GM21526 (cell line): ENCODE measurements around the gene LAGE3.
"Not testable (repeated sequence)": the region's sequence is repeated elsewhere in the genome, so short reads cannot be mapped to it uniquely, and the experiment has no call there.

ENCODE experiments used
- ATAC-seq: cut with Tn5 transposase; IDR thresholded peaks from one replicate; pipeline ENCODE4 v1.9.1; 2021; ENCODE audit warnings: moderate library complexity; ENCODE audit not compliant: unreplicated experiment, low FRiP score

Gene LAGE3

DNA sequence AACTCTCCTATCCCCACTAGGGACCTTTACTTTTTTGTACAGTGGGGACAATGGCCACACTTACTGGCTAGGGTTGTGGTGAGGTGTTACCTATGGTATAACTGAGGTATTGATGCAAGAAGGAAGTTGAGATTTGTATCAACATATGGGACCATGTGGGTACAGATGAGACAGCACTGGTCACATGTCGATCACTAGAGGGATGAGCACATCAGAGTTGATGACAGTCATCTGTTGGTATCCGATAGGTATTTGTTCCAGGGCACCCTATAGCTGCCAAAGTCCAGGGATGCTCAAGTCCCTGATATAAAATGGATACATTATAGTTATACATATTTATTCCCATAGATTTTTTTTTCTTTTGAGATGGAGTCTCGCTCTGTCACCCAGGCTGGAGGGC, 23.9 kb upstream of the LAGE3 start:
- ATAC-seq = no peak

DNA sequence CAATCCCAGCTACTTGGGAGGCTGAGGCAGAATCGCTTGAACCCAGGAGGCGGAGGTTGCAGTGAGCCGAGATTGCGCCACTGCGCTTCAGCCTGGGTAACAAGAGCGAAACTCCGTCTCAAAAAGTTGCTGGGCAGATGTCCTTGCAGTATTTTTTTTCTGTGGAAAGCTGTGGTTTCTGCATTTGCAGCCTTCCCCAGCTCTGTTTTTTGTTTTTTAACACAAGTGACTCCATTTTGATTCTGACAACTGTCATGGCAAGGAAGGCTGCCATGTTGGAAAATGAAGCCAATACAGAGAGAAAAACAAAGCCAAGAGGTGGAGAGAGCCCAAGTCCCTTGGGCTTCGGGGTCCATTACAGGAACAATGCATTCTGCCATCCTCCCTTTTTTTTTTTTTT, 23.0 kb upstream of the LAGE3 start:
- ATAC-seq = no peak

DNA sequence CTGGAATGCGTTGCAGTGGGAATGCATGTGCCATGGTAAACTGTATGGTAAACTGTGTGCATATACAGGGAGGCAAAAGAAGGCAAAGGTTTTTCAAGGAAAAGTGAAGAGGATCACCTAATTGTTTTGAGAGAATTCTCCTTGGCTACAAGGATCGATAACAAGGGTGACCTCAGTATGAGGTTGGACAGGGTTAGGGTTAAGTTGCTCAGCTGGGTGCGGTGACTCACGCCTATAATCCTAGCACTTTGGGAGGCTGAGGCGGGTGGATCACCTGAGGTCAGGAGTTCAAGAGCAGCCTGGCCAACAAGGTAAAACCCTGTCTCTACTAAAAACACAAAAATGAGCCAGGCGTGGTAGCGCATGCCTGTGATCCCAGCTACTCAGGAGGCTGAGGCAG, 22.3 kb upstream of the LAGE3 start:
- ATAC-seq = not testable (repeated sequence)

DNA sequence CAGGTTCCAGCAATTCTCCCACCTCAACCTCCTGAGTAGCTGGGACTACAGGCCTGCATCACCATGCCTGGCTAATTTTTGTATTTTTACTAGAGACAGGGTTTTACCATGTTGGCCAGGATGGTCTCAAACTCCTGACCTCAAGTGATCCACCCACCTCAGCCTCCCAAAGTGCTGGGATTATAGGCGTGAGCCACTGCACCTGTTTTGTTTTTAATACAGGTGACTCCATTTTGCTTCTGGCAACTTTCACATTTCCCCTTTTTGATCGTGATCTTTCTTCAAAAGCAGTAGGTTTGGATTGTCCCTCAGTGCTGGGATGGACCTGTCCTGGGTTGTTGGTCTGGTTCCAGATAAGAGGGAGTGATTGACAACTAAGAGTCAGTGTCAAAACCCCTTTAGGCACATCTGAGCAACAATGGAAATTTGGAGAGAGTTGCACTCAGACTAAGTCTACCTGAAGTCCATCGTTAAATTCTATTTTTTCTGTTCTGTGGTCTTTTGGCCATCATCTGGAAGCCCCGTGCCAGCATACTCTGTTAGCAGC, 17.6 kb upstream of the LAGE3 start:
- not testable (repeated sequence) for ATAC-seq

DNA sequence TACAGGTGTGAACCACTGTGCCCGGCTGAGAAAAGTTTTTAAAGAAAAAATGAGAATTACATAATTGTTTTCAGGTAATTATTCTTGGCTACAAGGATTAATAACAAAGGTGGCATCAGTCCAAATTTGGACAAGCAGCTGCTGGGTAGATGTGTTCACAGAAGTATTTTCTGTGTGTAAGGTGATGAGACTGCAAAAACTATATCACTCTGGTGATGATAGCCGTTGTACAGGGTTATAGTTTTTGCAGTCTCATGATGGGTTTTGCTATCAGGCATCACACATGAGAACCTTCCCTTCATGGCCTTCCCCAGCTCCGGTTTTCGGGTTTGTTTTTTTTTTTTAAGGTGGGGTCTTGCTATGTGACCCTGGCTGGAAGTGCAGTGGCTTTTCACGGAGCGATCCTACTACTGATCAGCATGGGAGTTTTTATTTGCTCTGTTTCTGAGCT, 16.4 kb upstream of the LAGE3 start:
- no peak for ATAC-seq

DNA sequence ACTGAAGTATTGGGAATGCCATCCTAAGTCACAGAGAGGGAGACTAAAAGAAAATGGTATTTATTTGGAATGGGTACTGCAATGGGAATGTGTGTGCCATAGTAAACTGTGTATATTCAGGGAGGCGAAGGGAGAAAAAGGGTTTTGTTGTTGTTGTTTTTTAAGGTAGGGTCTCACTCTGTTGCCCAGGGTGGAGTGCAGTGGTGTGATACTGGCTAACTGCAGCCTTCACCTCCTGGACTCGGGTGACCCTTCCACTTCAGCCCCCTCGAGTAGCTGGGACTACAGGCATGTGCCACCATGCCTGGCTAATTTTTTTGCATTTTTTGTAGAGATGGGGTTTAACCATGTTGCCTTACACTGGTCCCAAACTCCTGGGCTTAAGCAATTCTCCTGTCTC, 15.6 kb upstream of the LAGE3 start:
- no peak for ATAC-seq

DNA sequence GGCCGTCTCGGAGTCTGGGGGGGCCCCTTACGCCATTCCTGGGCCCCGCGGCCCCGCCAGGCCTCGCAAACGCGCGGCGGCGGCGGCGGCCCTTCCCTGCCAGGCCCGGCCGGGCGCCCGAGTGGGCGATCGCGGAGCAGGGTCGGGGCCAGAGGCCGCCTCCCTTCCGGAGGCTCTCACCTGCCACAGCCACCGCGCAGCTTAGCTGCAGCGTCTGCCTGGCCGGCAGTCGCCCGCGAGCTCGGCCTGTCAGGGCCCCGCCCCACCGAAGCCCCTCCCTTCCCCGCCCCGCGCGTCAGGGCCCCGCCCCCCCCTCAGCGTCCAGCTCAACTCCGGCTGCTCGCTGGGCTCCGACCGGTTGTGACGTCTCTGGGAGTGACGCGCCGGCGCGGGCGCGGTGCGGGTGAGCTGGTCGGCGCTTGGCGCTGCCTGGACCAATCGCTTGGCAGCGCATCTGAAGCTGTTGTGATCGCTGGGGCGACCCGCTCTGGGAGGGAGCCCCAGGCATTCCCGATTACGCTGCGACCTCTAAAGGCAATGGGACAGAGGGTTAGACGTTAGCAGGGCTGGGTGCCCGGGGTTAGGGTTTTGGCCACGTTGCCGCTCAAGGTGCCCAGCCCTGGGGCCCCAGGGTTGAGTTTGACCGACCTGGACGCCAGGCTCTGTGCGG, 11.5 kb upstream of the LAGE3 start, which contains the start of gene SLC10A3:
SLC10A3 (minus strand) TSS at position 216 of the 670 bp plus-strand sequence. CDS start 1,689 bp downstream, outside the sequence.
- ATAC-seq = peak; percentile 64

DNA sequence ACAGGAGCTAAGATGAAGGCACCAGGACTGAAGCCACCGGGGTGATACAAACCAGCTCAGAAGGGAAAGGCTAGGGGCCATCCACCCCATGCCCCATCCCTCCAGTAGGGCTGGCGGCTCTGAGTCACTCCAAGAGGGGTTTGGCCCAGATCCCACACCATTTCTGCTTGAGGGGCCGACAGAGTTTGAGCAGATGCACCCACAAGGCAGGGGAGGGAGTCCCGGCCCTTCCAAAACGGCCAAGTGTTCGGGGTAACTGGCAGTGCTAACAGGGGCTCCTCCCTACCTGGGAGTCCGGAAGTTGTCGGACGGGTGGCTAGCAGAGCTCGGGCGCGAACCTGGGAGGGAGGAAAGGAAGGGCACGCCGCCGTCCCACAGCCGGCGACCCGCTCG, 10.9 kb upstream of the LAGE3 start:
- ATAC-seq = no peak

DNA sequence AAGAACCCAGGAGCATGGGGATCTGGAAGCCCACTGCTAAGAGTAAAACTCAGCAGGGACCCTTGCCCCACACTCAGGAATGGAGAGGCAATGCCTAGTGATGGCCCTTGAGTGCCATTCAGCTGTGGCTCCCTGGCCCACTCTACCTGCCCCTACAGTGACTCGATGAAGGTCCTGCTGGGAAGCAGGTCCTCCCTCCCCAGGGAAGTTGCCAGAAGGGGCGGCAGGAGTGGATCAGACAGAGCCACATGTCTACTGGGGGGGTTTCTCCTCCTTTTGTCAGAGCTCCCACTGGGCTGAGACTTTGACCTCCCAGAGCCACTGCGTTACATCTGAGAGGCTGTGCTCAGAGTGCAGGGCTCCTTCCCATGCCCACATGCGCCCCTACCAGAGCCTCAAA, 10.1 kb upstream of the LAGE3 start:
- no peak for ATAC-seq

DNA sequence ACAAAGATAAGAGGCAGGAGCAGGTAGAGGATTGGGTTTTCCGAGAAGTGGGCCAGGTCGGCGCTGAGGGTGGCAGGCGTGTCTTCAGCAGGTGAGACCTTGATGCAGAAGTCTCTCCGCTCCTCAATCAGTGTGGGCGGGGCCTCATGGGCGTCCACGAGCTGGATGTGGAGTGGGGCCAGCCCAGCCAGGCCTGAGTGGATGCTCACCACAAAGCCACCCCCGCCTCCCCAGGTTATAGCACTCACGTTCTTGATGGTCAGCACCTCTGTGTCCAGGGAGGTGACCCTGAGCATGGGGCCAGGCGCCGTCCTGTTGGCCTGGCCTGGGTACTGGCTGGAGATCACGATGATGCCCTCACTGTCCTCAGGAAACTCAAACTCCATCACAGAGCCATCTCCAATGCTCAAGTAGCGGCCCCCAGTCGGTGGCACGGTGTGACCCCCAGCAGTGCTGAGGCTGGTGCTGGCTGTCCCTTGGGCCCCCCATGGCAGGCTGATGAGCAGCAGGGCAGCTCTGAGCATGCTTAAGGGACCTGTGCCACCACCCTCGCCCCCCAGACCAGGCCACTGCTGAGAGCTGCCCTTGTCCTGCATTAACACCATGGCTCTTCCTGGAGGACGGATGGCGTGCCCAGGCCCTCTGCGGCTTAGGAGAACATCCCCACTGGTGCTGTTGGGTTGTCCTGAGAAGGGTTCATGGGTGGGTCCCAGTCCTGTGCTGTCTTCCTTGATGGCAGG, 9.4 kb upstream of the LAGE3 start:
- no peak for ATAC-seq

DNA sequence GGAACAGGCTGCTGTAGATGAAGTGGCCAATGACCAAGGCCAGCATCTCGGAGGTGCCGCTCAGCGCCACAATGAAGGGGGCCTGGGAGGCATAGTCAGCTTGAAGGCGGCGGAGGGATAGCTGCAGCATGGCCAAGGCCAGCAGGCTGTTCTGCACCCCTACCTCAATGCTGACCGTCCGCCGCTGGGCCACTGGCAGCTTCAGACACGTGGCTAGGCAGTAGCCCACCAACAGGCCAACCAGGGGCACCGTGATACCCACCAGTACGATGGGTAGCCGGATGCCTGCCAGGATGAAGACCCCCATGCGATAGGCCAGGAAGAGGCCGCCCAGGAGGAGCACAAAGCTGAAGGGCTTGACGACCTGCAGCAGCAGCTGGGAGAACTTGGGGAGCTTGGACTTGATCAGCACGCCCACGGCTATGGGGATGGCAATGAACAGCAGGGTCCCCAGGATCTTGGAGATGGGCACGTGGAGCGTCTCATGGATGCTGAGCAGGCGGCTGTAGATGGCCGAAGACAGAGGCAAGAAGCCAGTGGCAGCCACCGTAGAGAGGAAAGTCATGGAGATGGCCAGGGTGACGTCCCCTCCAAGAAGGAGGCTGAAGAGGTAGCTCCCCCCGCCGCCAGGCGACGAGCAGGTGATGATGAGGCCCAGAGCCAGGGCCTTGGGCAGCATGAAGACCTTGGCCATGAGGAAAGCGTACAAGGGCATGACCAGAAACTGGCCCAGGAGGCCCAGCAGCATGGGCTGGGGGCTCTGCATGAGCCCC, 8.6 kb upstream of the LAGE3 start:
- ATAC-seq = no peak

DNA sequence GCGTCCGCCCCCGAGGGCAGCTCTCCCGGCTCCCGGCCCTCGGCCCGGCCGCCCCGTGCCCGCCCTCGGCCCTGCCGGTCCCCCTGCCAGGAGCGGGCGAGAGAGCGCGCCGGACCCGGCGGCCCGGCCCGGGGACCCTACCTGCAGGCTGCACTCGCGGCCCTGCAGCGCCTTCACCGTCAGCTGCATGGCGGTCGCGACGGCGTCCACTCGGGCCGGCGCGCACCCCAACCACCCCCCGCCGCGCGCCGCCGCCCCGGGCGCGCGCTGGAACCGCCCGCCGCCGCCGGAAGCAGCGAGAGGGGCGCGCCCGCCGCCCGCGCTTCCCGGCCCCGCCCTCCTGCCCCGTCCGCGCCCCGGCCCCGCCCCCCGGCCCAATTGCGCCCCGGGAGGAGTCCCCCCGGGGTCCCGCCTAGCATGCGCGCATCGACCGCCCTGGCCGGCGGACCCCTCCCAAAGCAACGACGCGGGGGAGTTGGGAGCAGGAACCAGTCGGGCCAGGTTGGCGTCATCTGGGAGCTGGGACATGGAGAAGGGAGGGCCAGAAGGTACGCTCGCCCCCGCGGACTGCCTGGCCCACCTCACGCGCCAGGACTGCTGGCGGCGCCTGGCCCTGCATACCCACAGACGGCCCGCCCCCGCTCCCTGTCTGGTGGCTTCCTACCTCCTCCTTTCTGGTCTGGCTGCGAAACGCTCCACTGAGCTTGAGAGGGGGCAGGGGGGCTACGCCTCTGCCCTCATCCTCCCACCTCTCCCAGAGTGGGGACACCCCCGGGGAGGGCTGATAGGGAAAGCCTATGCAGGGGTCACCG, 7.5 kb upstream of the LAGE3 start, which contains the start of gene UBL4A:
UBL4A (minus strand) TSS at position 220 of the 812 bp plus-strand sequence; CDS start at position 189, 31 bp downstream.
- no peak for ATAC-seq

DNA sequence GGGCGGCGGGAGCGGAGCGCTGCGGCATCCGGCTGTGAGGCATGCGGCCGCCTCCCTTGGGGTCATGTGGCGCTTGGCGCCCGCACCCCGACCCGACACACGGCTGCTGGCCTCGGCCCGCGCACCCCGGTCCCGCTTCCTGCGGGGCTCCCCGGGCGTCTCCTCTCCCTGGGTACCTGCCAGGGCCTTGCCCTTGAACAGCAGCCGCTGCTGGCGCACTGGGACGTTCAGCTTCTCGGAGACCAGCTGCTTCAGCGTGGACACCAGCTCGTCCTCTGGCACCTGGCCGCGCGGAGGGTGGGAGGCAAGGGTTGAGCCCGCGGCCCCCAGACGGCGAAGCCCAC, 6.9 kb upstream of the LAGE3 start:
- ATAC-seq = no peak

DNA sequence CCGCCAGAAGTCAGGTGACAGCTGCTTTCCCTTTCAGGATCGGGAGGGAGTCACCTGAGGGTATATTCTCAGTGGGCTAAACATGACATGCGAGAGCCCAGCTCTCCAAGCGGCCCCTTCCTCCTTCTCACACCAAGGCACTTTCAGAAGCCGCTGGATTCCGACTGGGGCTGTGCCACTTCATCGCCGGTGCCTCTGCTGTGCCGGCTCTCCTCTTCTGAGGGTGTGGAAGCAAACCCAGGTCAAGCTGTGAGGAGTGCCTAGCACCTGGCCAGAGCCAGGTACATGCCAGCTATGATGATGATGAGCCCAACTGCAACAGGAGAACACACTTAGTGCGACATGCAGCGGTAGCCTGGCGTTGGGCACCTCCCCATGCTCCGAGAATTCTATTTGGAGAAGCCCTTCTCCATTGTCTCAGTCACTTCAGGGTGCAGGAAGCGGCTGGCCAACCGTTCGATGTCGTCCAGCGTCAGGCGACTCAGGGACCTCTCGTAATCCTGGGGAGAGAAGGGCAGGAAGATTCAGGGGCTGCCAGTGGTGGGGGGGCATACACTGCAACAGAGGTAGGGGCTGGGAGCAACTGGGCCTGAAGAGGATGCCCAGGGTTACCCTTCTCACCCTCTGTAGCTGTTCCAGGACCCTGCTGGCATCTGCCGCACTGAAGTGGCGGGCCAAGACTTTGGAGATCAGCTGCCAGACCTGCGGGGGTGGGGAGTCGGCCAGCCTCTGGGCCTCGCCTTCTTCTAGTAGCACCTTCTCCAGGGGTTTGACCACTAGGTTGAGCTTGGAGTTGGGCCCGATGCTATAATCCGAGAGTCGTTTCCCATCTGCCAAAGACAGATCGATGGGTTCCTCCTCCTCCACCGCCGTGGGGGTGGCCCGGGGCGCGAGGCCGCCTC, 6.3 kb upstream of the LAGE3 start:
- no peak for ATAC-seq

DNA sequence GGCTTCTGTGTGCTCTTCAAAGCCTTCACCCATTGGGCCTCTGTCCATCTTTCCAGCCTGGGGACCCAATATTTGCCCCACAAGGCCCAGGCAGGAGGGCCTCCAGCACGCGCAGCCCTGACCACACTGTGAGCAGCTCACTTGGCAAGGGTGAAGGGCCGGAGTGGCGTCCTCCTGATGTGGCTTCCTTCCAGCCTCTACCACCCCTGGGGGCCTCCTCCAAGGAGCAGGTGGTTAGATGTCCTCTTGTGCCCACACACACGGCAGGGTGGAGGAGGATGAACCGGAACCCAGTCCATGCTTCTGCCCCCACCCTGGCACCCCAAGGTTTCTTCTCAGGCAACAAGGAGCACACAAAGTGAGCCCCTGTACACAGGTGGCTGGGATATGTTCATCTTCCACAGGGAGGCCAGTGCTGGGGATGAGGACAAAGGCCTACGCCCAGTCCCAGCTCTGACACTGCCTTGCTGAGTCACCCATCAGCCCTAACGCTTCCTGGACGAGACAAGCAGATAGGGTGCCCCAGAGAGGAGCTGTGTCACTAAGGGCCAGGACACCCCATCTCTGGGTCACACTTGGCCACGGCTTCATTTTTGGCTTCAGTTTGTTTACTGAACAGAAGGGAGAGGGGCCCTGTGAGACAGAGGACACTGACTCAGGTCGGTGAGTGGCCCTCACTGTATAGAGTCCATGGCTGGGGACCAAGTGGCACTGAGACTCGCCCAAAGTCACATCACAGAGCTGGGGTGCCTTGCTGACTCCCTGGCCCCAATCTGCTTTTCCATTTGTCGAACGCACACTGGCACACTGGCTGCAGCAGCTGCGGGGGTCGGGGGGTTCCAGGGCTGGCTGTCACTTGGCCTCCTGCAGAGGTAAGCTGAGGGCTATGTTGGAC, 5.4 kb upstream of the LAGE3 start:
- no peak for ATAC-seq

DNA sequence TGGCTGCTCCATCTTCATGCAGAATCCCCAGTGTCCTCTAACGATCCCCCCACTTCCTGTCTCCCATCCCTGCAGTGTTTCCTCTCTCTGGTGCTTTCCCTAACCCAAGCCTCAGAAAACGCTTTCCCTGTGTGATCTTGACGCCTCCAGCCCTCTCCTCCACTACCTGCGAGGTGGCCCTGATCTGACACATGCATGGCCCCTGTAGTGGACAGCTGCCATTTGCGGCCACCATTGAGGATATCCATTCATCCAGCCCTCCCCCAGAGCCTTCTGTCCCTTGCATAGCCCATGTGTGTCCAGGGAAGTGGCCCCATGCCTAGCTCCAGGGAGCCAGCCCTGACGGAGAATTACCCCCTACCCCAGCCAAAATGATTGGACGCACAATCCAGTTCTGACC, 4.2 kb upstream of the LAGE3 start:
- ATAC-seq = no peak

DNA sequence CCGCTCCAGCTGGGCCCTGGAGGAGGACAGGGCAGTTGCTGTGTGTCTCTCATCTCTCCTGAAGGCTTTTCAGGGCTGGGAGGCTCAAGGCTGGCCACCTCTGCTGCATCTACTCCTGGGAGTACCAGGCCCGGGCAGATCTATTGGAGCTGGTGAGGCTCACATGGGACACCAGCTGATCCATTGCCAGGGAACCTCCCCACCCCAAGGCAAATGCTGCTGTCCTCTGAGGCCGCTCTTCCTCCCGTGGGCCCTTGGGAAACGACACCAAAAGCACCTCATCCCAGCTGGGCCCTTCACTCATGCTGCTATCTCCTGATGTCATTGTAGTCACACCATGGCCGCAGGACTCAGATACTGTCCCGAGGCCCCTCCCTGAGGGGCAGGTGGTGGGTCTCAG, 3.7 kb upstream of the LAGE3 start:
- no peak for ATAC-seq

DNA sequence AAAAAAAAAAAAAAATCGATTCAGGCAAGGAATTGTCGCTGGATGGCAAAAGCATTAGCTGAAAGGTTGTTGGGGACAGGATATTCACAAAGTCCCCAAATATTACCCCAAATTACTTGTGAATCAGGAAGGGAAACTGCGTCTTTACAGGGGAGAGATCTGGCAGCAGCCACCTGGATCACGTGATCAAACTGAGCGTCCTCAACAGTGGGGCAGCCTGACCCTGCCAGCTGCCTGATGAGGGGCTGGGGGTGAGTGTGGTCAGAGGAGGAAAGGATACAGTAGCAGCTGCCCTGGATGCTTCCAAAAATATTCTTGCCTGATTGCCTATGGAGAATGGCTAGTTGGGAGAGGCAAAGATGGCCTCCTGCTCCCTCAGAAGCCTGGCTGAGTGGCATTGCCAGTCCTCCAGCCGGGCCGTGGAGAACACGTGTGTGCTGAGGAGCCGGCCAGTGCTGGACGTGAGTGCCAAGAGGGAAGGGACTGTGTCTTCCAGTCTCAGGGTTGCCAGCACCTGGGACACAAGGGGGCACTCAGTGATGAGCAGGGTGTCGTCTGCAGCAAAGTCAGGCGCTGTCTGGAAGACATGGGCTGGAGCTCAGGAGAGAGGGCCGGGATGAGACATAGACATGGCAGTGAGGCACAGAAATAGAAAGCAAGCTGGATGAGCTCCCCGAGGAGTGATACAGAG, 3.0 kb upstream of the LAGE3 start:
- no peak for ATAC-seq
